D721Med (cell line): ENCODE results near the gene PRSS22.

Experiments
- DNase-seq: peaks from one replicate; pipeline ENCODE4 v3.0.0; 2011; ENCODE audit warnings: low spot score; ENCODE audit not compliant: insufficient read length
- FAIRE-seq: peaks from 2 replicates; lab custom pipeline; 2011; peaks lifted over from hg19 to GRCh38; lab: Jason Lieb, UNC
- TF ChIP-seq, protein P1 (sequence below): IDR thresholded peaks from 2 replicates; pipeline ENCODE4 v1.5.1; 2012; ENCODE audit warnings: mild to moderate bottlenecking, control low read depth; ENCODE audit not compliant: insufficient read depth; ENCODE audit errors: missing control alignments

The PRSS22 gene

DNA sequence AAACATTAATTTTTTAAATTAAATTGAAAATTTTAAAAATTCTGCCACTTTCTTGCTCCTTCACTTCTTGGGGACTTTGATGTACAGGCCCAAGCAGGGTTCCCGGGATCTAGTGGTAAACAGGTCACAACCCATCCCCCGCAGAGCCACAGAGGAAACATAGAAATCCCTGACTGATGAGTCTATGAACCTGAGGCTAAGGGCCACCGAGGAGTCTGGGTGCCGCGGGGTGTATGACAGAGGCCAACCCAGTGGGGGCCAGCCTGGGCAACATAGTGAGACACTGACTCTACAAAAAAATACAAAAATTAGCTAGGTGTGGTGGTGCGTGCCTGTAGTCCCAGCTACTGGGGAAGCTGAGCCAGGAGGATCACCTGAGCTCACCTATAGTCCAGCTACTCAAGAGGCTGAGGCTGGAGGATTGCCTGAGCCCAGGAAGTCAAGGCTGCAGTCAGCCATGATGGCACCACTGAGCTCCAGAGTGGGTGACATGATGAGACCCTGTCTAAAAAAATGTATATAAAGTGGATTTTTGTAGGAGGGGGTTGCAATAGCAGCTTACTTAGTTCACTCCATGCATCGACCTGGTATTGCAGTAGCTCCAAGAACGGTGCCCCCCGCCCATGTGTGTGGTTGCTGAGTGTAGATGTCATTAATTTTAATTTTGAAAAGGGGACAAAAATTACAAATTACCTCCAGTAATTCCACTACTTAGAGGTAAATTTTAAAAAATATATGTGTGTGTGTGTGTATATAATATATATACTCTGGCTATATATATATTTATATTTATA is 44.6 kb upstream of the PRSS22 start:
- no peak for FAIRE-seq
- no peak for DNase-seq
- TF ChIP-seq, protein P1, sequence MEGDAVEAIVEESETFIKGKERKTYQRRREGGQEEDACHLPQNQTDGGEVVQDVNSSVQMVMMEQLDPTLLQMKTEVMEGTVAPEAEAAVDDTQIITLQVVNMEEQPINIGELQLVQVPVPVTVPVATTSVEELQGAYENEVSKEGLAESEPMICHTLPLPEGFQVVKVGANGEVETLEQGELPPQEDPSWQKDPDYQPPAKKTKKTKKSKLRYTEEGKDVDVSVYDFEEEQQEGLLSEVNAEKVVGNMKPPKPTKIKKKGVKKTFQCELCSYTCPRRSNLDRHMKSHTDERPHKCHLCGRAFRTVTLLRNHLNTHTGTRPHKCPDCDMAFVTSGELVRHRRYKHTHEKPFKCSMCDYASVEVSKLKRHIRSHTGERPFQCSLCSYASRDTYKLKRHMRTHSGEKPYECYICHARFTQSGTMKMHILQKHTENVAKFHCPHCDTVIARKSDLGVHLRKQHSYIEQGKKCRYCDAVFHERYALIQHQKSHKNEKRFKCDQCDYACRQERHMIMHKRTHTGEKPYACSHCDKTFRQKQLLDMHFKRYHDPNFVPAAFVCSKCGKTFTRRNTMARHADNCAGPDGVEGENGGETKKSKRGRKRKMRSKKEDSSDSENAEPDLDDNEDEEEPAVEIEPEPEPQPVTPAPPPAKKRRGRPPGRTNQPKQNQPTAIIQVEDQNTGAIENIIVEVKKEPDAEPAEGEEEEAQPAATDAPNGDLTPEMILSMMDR, result no peak

DNA sequence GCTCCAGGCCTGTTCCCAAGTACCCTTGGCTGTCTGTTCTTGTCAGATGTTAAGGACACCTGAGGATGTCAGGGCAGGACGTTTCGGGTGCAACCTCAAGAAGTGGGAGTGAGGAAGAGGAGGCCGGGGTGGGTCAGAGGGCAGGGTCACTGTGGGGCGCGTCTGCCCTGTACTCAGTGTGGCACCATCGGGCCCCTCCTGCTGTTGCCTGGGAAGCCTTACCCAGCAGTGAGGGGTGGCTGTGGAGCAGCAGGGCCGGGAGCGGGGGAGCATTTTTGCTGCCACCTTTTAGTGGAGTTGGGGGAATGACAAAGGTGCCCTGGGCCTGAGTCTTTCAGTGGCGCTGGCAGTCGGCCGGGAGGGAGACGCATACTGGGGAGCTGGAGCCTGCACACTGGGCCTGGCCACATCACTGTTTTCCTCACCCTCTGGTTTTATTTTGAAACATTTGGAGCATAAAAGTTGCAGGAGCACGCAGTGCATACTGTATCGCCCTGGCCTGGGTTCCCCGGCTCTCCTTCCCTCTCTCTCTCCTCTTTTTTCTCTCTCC is 42.6 kb upstream of the PRSS22 start:
- FAIRE-seq (no peak), DNase-seq (no peak)
- TF ChIP-seq, protein P1, result no peak

DNA sequence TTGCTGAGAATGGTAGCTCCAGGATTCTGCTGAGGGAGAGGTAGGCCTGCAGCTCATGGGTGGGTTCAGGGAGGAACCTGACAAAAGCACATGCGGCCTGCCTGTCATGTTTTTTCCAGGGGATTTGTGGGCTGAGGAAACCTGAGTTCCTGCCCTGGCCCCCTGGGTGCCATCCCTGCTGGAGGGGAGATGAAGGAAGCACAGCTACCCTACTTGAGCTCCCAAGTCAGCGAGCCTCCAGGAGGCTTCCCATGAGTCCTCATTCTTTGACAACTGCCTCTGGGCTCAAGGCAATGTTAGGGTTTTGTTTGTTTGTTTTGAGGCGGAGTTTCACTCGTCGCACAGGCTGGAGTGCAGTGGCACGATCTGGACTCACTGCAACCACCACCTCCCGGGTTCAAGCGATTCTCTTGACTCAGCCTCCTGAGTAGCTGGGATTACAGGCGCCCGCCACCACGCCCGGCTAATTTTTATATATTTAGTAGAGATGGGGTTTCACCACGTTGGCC is 41.6 kb upstream of the PRSS22 start:
- no peak for DNase-seq
- TF ChIP-seq, protein P1, result no peak
- no peak for FAIRE-seq

DNA sequence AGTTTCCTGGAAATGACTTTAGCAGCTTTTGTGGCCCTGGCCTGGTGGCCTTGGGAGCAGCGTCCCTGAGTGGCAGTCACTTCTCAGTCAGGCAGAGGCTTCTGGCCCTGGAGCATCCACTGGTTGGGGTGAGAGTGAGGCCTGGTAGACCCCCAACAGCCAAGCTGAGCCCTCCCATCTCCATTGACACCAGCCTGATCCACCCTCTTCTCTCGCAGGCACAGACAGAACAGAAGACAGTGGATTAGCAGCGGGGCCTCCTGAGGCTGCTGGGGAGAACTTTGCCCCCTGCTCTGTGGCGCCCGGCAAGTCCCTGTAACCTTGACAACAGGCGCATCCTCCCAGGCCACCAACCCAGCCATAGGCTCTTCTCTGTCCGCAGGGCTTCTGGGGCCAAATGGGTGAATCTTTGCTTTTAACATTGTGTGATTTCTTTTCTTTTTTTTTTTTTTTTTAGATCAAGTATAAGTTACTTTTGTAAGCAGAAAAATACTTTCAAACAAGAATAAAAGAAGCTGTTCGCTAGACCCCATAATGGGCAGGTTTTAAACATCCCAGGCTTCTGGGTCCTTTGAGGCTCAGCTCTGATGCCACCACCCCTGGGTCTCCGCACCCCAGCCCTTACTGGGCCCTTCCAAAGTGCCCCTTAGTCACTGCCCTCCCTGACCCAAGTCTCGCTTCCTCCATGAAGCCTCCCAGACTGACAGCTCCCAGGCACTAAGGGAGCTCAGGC is 41.0 kb upstream of the PRSS22 start:
- FAIRE-seq (no peak), DNase-seq (no peak)
- TF ChIP-seq, protein P1, result no peak

DNA sequence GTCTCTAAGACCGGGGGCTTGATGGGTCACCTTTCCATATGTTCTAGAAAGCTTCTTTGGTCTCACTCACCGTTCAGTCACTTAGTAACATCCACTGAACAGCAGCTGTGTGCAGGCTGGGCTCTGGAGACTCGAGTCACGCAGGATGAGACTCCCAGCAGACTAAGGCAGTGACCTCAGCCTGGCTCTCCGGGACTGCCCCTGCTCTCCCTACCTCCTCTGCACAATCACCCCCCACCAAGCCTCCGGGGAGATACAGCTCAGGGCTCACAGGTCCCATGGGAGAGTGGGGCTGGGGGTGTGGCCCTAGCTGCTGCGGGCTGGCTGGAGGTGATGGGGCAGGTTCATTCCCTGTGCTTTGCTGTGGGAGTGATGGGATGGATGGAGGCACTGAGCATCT is 39.1 kb upstream of the PRSS22 start:
- no peak for FAIRE-seq
- DNase-seq, result no peak
- TF ChIP-seq, protein P1, result no peak

DNA sequence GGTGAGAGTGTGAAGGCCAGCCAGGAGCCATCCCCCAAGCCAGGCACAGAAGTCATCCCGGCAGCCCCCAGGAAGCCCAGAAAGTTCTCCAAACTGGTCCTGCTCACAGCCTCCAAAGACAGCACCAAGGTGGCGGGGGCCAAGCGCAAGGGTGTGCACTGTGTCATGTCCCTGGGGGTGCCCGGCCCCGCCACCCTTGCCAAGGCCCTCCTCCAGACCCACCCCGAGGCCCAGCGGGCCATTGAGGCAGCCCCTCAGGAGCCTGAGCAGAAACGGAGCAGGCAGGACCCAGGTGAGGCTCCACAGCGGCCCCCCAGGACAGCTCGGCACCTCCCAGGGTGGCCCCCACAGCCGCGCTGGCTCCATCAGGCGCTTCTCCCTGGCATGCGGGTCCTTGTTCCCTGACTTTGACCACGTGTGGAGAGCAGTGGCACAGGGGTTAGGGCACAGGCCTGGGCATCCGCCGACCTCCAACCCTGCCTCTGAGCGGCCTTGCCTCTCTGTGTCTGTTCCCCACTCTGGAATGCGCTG is 38.6 kb upstream of the PRSS22 start:
- no peak for FAIRE-seq
- TF ChIP-seq, protein P1, result no peak
- no peak for DNase-seq
